Heart left ventricle (tissue), 16 donors: ENCODE measurements around the gene TECPR2. TPM values are rescaled to one million over a fixed set of nuclear protein-coding genes. Genes with fewer than 3 reads are reported as not detected.

Experiments used
- ATAC-seq, 4 donors: fragments of 200-7000 bp; cut with Tn5 transposase; one replicate each; pipeline ENCODE4 v1.9.1; 2020 to 2022; ENCODE audit warnings: moderate library complexity in 4 of 4, mild to moderate bottlenecking in 3 of 4, moderate number of reproducible peaks in 1 of 4
- DNase-seq, 5 donors: peaks; one replicate each; pipeline ENCODE4 v3.0.0-alpha.2; 2020
- H3K27ac ChIP-seq, 12 donors: fragments of 200-600 bp; sonication (generic) in 4 of 12; one replicate each; pipeline versions ENCODE4 v1.5.0 to v1.8.0; 2016 to 2022; ENCODE audit warnings: mild to moderate bottlenecking in 2 of 12
- H3K27me3 ChIP-seq, 9 donors: fragments of 200-600 bp; sonication (generic) in 2 of 9; one replicate each; pipeline versions ENCODE4 v1.5.1 to v1.8.0; 2016 to 2022; ENCODE audit warnings: mild to moderate bottlenecking in 3 of 9
- H3K36me3 ChIP-seq, 9 donors: fragments of 200-600 bp; sonication (generic) in 2 of 9; one replicate each; pipeline versions ENCODE4 v1.5.0 to v1.8.0; 2018 to 2022; ENCODE audit warnings: mild to moderate bottlenecking in 2 of 9
- H3K4me1 ChIP-seq, 12 donors: fragments of 200-600 bp; sonication (generic) in 4 of 12; one replicate each; pipeline versions ENCODE4 v1.5.0 to v1.8.0; 2016 to 2022; ENCODE audit warnings: mild to moderate bottlenecking in 3 of 12
- H3K4me3 ChIP-seq, 12 donors: fragments of 200-600 bp; sonication (generic) in 4 of 12; one replicate each; pipeline versions ENCODE4 v1.5.0 to v1.8.0; 2017 to 2022; ENCODE audit warnings: mild to moderate bottlenecking in 9 of 12, moderate library complexity in 4 of 12
- H3K9me3 ChIP-seq, 12 donors: fragments of 200-600 bp; sonication (generic) in 4 of 12; one replicate each; pipeline versions ENCODE4 v1.5.0 to v1.8.0; 2016 to 2022; ENCODE audit warnings: mild to moderate bottlenecking in 1 of 12
- CTCF ChIP-seq, 12 donors: fragments of 200-600 bp; sonication (generic) in 4 of 12; IDR thresholded peaks; one replicate each; pipeline versions ENCODE4 v1.5.0 to v1.8.0; 2018 to 2022; ENCODE audit warnings: antibody characterized with exemption in 12 of 12, mild to moderate bottlenecking in 5 of 12
- POLR2A ChIP-seq, 2 donors: fragments of 450-650 bp; IDR thresholded peaks; one replicate each; pipeline ENCODE4 v1.6.1; 2017; ENCODE audit warnings: antibody characterized with exemption in 2 of 2, mild to moderate bottlenecking in 2 of 2, moderate library complexity in 2 of 2
- WGBS, 4 donors: extraction: QIAGEN DNeasy Blood & Tissue Kit in 2 of 4; methylation state at CpG; one replicate each; pipeline versions ENCODE4 v1.1.5 to v1.1.7; 2013 to 2018; 5-methylcytosine and 5-hydroxymethylcytosine counted together
- intact Hi-C, 10 donors: fragments of 100-400 bp; cut with DNase I; formaldehyde crosslinking; loops; one replicate each; pipeline versions ENCODE4 v1.11.1 to v1.14.2; 2022
- polyA plus RNA-seq, 2 donors: library from polyadenylated mRNA; stranded (reverse); fragments of 200-250 nt; gene quantifications; one replicate each; pipeline ENCODE4 v1.2.3, GENCODE V29; 2013
- total RNA-seq, 9 donors: library from RNA; depleted of rRNA in 2 of 9; stranded (reverse); fragments of >200 nt in 2 of 9; fragmentation: NEBNext Ultra II Directional in 3 of 9; extraction: Animal tissue kit (Norgen Biotek cat#: 25700) in 3 of 9; gene quantifications; one replicate each; pipeline versions ENCODE4 v1.1.0 to v1.2.4, GENCODE V29; 2016 to 2023
- donor health status: ischemic (EF 13 %, LVEDD 7.1; RV severe dilation, severe dysfunction).
- donor health status: healthy with polysubstance abuse.
- donor health status: DM: no; HTN: yes; CAD: no.
- donor health status: DM: no; HTN: no; CAD: no.
- donor health status: ischemic (EF 25% LVEDD 6.9; RV normal size, moderate dysfunction).
- donor health status: ischemic (EF 25% LVEDD 5.7; RV mildly dilated, moderate dysfunction).
- donor health status: healthy.
- donor health status: DM: yes; HTN: yes; CAD: no.
- donor health status: ischemic (EF 35%, LVEDD 5.7; RV mildly dilated, moderate dysfunction).
- donor health status: nonischemic (EF 11% LVEDD 7.7; RV severe dilation, severe dysfunction).
- donor health status: DM: yes; HTN: yes; CAD: no.
- donor health status: PGD.
- donor health status: ischemic (EF 29% LVEDD 5.4; RV normal size, mild dysfunction).
- donor health status: nonischemic (EF 23%, LVEDD 6.1; RV moderate dilation, normal function).

Gene TECPR2
- total and polyA plus RNA-seq, 11 donors = 9.9 to 30.6 (median 22.3) TPM

GRCh38 chr14:102501751-102502315 is 139.1 kb downstream of the TECPR2 start:
- intact Hi-C loops = no loop called here
- WGBS, 4 donors = 66 to 77% (median 73%) methylated on average over 19 to 20 of the region's 20 CpGs
- DNase-seq (peak in 3 of 5 donors; percentile 41 to 58 (median 47)), ATAC-seq (peak in 2 of 4 donors; percentile 0 to 1)
- peak overlapping the region; percentile 82 to 98 (median 91) for H3K27ac ChIP-seq
- peaks cover 0 to 34% (median 16%) of the 10 kb centered on the region in 9 donors for H3K36me3 ChIP-seq
- TF ChIP-seq CTCF (IDR thresholded peaks at IDR 0.05) (peak in 5 of 12 donors; percentile 8 to 25 (median 20)), POLR2A (IDR thresholded peaks at IDR 0.05) (peak in 1 of 2 donors; percentile 19)
- H3K9me3 ChIP-seq = no peaks in the 10 kb centered on the region
- no peaks in the 10 kb centered on the region for H3K27me3 ChIP-seq
- H3K4me3 ChIP-seq = no peak overlapping the region
- H3K4me1 ChIP-seq = peaks cover 0 to 85% (median 39%) of the 10 kb centered on the region in 12 donors

DNA sequence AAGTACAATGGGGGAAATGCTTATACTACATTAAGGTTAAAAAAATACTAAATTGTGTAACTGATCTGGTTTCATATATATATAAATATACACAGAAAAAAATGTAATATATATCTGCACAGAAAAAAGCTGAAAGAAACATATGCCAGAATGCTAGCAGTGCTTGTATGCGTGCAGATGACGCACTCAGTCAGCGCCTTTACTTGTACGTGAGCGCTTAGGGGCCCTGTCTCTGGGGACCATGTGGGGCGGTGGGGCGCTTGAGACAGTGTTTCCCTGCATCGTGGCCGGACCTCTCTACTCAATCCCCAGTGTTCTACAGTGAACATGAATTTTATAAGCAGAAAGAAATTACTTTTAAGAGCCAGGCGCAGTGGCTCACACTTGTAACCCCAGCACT is 139.8 kb downstream of the TECPR2 start:
- no peaks in the 10 kb centered on the region for H3K27me3 ChIP-seq
- no peaks in the 10 kb centered on the region for H3K9me3 ChIP-seq
- H3K4me3 ChIP-seq = no peak overlapping the region
- no peak for ATAC-seq
- DNase-seq = no peak
- 93 to 94% (median 94%) methylated on average over 10 of the region's 10 CpGs for WGBS, 4 donors
- intact Hi-C loops = no loop called here
- H3K27ac ChIP-seq = peak overlapping the region in 11 of 12 donors; percentile 82 to 98 (median 90)
- peaks cover 0 to 85% (median 39%) of the 10 kb centered on the region in 12 donors for H3K4me1 ChIP-seq
- no peak for TF ChIP-seq CTCF (IDR thresholded peaks at IDR 0.05)
- TF ChIP-seq POLR2A (IDR thresholded peaks at IDR 0.05) = no peak
- peaks cover 0 to 32% (median 17%) of the 10 kb centered on the region in 9 donors for H3K36me3 ChIP-seq

GRCh38 chr14:102503641-102504327 is 141.0 kb downstream of the TECPR2 start:
- ATAC-seq = peak; percentile 4 to 31 (median 16)
- TF ChIP-seq POLR2A (IDR thresholded peaks at IDR 0.05) = peak in 1 of 2 donors; percentile 16
- no peak for TF ChIP-seq CTCF (IDR thresholded peaks at IDR 0.05)
- Histone ChIP-seq H3K27me3 (no peaks in the 10 kb centered on the region), H3K27ac (peak overlapping the region; percentile 74 to 98 (median 87)), H3K4me3 (no peak overlapping the region), H3K36me3 (peaks cover 0 to 23% (median 12%) of the 10 kb centered on the region in 9 donors), H3K9me3 (no peaks in the 10 kb centered on the region), H3K4me1 (peaks cover 0 to 87% (median 41%) of the 10 kb centered on the region in 12 donors)
- intact Hi-C loops = no loop called here
- peak in 4 of 5 donors; percentile 50 to 78 (median 62) for DNase-seq
- 48 to 60% (median 51%) methylated on average over 12 of the region's 12 CpGs for WGBS, 4 donors

DNA sequence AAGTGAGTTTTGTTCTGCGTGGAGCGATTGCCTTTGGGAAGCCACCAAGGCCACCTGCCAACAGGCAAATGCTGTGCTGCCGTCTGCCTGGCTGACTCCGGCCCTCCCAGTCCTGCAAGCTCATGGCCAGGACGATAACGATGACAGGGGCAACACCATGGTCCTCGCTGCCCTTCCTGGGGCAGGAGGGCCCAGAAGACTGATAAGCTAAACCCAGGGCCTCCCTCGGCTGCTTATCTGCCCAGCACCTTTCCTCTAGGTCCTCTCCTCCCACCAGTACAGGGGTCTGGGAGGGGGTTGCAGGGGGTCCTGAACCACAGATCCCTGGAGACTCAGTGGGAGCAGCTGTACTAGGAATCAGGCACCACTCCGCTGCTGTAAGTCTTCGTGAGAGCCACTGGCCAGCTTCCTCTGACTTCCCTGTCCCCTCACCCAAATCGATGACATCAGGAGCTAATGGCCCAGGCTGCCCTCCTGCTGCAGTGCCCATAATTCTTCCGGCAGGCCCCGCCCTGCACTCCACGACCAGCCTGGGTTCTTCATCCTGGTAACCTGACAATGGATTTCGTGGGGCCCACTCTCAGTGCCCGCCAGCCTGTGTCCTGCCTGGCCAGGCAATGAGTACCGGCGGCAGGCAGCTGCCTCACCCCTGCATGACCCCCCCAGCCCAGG is 141.7 kb downstream of the TECPR2 start:
- Histone ChIP-seq H3K4me3 (no peak overlapping the region), H3K4me1 (peaks cover 0 to 84% (median 40%) of the 10 kb centered on the region in 12 donors), H3K36me3 (peaks cover 0 to 19% (median 12%) of the 10 kb centered on the region in 9 donors), H3K9me3 (no peaks in the 10 kb centered on the region), H3K27ac (peak overlapping the region; percentile 74 to 98 (median 87)), H3K27me3 (no peaks in the 10 kb centered on the region)
- DNase-seq (peak in 3 of 5 donors; percentile 55 to 66 (median 59)), ATAC-seq (peak in 1 of 4 donors; percentile 0)
- 51 to 58% (median 53%) methylated on average over 7 to 18 of the region's 18 CpGs for WGBS, 4 donors
- TF ChIP-seq POLR2A (IDR thresholded peaks at IDR 0.05) (no peak), CTCF (IDR thresholded peaks at IDR 0.05) (no peak)
- intact Hi-C loops = no loop called here
